Ramos (cell line): Measurements from ENCODE around the gene MLIP.
"Not testable (repeated sequence)": the region's sequence is repeated elsewhere in the genome, so short reads cannot be mapped to it uniquely, and the experiment has no call there.

Source experiments
- in situ Hi-C: fragments of 300-500 bp; cut with MboI; formaldehyde crosslinking; loops from one replicate; pipeline ENCODE4 v1.14.3; 2022; ENCODE audit warnings: low sequenced_read_pairs; ENCODE audit not compliant: unreplicated experiment

The MLIP gene

DNA sequence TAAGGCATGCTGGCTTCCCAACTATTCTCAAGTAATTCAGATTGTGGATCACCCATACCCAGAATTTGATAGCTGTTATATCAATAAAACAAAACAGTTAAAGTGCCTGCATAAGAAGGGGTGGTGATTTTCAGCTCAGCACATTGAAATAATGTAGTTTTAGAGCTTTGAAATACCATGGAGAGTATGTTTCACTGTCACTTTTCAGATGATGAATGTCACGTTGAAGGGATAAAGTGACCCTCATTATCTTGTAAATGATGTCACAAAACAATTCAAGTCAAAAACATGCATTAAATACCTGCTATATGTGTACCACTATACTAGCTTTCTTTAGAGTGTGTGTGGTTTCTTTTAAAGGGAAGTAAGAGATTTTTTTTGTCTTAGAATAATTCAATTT lies 27.6 kb downstream of the MLIP start:
- in situ Hi-C loops = no loop called here

DNA sequence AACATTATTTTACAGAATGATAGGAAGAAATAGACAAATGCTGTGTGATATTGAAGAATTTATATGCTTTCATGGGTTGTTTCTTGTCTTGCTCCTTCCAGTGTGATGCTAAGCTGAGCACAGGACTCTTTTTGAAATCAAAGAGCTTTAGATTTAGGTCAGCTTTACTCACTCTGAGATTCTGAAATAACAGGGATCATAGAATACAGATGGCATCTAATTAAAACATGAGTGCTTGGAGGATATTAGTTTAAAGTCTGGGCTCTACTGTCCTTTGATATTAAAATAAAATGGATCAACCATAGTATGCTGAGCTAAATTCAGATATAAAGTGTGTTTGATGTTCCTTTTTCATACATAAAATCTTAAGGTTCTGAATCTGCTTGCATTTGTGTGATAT lies 29.6 kb downstream of the MLIP start:
- in situ Hi-C loops = no loop called here

DNA sequence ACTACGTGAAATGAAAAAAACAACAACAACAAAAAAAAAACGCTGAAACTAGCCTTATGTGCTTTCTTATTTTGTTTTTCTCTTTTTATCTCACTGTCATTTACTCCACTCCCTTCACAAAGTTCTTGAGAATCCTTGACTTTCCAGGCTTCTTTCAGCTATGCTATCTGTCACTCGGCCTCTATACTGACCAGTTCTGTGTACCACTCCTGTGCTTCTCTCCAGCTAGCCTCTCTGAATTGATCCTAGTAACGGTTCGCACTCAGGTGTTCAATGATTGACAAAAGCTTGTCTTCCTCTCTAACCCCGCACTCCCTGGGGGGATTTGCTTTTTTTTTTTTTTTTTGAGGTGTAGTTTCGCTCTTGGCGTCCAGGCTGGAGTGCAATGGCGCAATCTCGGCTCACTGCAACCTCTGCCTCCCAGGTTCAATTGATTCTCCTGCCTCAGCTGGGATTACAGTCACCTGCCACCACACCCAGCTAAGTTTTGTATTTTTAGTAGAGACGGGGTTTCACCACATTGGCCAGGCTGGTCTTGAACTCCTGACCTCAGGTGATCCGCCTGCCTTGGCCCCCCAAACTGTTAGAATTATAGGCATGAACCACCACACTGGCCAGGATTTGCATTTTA lies 31.8 kb downstream of the MLIP start:
- in situ Hi-C loops = no loop called here

DNA sequence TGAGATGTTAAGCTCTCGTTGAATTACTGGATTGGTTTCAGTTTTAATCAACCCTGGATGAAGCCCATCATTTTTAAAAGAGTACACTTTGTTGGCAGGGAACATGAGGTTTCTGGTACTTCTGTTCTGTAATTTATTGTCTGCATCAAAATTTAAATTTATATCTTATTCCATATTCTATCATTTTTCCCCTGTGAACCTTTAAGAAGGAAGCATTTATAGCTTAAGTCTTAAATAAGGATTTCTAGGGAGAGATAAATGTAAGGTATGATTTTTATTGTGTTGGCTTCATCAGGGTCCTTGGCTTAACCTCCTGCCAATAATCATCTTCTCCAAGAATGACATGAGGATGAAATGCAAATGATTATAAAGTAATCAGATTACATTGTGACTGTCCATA lies 40.6 kb downstream of the MLIP start:
- in situ Hi-C loops = no loop called here

DNA sequence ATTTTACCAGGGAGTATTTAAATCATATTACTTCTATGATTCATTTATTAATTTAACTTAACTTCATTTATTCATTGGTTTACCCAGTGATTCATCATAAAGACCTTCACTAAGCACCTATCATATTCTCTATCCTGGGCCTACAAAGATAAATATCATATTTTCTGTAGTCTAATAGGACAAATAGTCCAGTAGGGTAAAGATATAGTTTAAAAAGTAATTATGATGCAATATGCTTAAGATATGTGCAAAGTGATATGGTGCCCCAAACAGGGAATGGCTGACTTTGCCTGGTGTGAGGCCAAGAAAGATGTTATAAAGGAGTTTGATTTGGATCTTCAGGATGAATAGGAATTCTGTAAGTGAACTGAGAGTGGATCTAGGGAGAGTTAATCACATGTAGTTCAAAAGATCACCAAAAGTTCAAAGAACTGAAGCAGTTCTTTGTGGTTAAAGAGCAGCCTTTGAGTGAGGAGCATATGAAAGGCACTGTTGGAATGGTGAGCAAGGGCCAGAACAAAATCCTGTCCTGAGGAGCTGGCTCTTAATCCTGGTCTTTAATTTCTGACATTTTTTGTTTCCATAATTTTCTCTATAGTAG lies 45.5 kb downstream of the MLIP start:
- in situ Hi-C loops = no loop called here

DNA sequence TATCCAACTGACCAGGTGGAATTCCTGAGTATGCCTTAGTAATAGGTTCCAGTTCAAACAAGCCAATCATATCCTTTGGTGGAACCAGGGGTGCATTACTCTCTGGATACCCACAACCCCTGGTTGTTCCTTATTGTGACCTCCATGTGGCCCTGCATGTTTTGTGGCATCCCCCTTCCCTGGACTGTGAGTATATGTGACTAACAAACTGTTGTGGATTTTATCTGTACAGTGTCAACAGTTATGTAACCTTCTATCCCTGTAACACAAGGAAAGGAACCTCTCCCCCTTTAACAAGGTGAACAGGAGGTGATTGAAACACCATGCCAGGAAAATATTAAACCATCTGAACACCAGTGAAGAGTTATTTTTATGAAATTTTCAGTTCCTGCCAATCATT lies 46.2 kb downstream of the MLIP start:
- in situ Hi-C loops = no loop called here

DNA sequence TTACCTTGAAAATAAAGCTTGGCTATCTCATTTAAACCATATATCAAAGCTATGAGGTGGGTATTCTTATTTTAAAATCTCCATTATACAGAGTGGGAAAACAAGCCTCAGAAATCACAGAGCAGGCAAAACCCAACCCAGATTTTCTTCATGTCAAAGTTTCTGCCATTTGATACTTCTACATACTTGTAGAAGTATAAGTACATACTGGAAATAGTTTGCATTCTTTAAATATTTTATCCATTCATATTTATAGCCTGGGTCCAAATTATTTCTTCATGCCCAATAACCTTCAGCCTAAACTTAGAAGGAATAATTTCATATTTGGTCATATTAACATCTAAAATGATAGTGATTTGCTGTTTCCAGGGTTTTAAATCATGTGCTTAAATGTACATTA lies 61.8 kb downstream of the MLIP start:
- in situ Hi-C loops = no loop called here

DNA sequence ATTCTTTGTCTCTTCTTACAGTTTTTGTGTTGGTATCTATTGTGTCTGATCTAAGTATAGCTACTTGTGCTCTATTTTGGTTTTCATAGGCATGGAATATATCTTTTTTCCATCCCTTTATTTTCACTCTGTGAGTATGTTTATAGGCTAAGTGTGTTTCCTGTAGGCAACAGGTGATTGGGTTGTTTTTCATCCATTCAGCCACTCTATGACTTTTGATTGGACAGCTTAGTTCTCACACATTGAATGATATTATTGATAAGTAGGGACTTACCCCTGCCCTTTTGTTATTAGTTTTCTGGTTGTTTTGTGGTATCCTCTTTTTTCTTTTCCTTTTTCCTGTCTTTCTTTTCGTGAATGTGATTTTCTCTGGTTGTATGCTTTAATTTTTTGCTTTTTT lies 67.9 kb downstream of the MLIP start:
- in situ Hi-C loops = no loop called here

DNA sequence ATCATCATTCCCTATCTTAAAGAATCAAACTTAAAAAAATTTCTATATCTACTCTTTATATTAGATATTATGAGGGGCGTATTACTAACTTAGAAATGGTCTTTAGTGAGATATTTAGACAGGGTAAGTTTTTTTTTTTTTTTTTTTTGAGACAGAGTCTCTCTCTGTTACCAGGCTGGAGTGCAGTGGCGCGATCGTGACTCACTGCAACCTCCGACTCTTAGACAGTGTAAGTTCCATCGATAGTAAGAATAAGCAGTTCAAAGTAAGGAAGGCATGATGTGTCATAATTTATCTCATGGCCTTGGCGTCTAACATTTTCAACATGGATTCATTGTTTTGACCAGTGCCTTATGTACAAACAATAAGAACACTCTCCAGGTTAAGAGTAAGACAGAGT lies 72.4 kb downstream of the MLIP start:
- in situ Hi-C loops = no loop called here

DNA sequence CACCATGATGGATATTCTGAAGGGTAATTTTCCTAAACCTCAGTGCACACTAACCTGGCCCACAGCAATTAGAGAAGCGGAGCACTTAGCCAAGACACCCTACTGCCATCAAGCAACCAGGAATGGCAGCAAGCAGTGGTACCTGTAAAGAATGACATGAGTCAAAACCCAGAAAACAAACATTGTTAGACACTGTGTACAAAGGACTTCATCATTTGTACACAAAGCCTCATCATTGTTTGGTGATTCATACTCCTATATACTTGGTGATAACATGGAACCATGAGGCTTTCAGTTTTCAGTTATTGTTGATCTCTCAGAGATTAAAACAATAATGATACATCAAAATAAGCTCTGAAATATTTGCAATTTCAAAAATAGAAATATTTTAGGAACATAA lies 74.6 kb downstream of the MLIP start:
- in situ Hi-C loops = no loop called here

DNA sequence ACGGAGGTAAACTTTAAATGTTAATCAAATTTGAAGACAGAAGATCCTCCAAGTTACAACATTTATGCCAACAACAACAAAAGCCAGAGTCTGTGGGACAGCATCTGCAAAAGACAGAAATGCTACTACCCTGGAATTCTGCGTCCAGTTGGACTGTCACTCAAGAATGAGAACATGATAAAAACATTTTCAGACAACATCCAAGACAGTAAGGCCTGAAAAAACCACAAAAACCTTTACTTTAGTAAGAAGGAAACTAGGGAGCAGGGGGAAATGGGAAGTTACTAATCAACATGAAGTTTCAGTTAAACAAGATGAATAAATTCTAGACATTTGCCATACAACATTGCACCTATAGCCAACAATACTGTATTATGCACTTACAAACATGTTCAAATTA lies 77.6 kb downstream of the MLIP start:
- in situ Hi-C loops = no loop called here

DNA sequence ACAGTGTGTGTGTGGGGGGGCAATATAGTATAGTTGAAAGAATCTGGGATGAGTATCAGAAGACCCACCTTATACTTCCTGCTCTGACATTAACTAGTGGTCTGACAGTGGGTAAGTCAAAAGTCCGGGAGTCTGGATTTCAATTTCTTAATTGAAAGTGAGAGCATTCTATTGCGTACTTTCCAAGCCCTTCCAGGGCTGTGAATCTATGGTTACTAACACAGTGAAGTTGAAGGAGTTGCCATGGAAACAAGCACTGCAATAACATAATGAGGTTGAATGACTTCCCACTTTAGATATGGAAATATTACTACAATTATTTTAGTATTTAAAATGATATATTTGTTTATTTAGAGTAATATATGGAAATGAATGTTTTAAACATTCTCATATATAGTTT lies 80.2 kb downstream of the MLIP start:
- in situ Hi-C loops = no loop called here

DNA sequence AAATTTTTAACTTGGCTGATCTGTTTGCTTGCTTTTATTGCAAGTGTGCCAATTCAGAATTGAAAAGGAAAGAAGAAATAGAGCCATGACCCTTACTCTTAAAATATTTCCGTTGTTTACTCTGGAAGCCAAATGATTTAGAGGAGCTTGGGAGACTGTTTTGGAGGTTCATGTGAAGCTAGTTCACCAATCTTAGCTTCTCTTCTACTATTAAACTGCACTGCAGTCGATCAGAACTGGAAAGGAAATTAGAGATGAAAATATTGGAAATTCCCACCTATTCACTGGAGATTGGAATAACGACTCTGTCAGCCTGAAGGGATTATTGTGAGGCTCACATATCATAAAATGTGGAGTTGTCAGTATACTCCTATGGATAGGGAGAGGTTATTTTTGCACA lies 81.8 kb downstream of the MLIP start:
- in situ Hi-C loops = no loop called here

DNA sequence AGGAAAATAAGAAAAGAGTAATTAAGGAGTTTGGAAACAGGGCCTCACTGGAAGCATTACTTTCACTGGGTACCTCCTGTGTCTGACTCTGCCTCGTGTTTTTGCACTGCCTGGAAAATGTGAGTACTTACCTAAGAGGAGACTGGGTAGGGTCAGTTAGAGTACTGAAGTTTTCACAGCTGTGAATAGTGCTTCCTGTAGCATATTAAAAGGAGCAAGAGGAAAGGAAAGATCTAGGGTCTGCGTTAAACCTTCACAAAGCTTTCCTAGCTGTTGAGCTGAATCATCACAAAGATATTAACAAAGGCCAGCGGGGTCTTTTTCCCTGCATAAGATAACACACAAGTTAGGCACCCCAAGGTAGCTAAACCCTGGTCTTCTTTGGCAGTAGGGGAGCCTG lies 82.3 kb downstream of the MLIP start:
- in situ Hi-C loops = no loop called here

DNA sequence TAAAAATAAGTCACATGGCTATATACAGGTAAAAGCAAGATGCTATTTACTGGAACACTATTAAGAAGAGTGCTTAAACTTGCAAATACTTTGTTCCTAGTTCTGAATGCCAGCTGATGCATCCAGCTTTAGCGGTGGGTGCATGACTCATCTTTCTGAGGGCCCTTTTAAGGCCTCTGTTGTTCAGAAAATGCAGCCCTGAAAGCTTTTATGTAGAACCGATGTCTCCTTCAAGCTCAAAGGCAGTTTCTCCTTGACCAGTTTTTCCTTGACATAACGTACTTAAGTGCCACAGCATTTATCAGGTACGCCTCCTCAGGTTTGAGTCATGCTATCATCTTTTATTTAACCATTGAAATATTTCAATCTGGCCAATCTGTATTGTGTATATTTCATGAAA lies 82.8 kb downstream of the MLIP start:
- in situ Hi-C loops = no loop called here

DNA sequence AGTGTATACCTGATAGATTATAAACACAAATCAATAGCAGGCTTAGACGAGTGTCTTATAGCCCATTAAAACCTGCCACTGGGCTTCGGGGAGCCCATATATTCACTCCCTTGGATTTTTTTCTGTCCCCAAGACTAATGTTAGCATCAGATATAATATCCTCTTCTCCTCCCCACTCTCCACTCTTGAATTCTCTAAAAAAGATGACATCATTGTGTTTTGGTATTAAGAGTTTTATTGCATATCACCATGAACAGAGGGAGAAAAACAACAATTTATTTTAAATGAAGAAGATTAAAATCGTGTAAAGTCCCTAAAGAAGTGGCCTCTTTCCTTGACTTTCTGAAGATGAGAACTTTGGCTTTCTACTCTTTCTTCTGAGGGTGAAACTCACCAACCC lies 84.4 kb downstream of the MLIP start:
- in situ Hi-C loops = no loop called here

DNA sequence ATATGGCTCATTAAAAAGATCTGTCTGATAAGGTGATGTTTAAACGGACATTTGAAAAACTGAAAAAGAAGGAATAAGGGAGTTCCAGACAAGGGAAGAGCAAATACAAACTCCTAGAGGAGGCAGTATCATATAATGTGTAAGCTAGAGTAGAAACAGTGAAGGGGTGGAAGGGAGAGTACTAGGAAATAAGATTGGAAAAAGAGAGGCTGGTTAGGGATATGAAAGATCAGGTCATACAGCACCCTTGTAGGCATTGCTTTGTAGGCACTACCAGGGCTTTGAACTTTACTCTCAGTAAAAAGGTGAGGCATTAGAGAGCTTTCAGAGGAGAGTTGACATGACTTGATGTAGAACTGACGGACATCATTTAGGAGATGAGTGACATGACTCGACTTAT lies 85.7 kb downstream of the MLIP start:
- in situ Hi-C loops = no loop called here

DNA sequence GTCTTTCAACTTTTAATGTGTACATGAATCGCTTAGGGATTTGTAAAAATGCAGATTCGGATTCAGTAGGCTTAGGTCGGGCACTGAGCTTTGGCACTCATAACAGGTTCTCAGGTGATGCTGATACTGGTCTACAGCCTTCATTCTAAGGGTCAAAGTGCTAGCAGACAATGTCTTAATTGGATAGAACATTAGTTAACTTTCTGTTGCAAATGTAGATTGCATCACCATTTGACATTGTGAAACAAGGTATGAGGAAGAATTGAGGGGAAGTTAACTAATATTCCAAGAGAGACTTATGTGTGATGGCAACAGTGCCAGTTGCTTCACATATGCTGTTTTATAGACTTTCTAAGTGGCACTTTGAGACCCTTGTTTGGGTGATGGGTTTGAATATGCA lies 86.9 kb downstream of the MLIP start:
- in situ Hi-C loops = no loop called here

DNA sequence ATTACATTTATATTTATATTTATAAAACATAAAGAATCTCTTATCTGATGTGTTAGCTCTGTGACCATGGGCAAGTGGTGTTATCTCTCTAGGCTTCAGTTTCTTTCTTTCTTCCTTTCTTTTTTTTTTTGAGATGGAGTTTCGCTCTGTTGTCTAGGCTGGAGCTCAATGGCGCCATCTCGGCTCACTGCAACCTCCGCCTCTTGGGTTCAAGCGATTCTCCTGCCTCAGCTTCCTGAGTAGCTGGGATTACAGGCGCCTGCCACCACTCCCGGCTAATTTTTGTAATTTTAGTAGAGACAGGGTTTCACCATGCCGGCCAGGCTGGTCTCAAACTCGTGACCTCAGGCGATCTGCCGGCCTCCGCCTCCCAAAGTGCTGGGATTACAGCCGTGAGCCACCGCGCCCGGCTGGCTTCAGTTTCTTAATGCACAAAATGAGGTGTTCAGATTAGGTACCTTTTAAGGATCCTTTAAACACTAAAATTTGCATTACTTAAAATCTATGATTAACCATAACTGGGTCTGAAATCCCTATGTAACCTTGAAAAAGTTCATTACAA lies 92.3 kb downstream of the MLIP start:
- in situ Hi-C loops = not testable (repeated sequence)

DNA sequence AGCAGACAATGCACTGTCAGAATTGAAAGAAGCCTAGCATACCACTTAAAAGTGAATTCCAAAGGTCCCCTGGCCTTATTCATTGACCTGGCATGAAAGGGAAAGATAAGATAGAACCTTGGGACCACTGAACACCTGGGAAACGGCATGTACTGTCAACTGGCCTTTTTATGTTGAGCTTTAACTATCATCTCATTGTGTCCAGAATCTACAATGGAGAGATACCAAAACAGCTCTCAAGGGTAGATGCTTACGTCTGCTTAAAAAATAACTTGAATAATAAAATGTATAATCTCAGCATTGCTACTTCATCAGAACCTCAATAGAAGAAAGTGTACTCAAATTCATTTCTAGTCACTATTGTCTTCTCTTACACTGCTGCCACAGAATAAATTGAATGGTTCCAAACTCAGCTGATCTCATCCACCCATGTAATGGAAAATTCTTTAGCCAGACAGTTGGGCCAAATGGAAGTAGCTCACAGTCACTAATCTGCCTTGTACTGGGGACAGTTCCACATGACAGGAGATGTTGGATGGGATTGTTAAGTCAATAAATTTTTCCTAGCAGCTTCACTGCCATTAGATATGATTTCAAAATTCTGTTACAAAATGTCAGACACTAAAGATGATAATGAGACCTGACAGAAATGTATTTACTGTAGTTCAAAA lies 93.8 kb downstream of the MLIP start:
- in situ Hi-C loops = no loop called here

DNA sequence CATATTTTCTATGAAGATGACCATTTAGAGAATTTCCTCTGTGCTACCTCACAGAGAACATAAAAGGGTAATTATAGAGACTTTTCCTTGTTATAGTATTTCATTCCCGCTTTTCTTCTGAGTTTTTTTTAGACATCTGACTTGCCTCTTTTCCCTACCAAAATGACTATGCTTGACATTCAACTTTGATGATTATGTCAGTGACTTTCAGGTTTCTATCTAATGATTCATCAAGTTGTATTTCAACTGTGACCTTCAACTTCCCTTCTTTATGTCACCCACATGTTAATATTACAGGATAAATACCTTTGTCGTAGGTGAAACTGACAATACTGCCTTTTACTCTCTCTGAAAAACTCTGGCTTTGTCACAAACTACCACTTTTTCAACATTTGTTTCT lies 95.3 kb downstream of the MLIP start:
- in situ Hi-C loops = no loop called here

DNA sequence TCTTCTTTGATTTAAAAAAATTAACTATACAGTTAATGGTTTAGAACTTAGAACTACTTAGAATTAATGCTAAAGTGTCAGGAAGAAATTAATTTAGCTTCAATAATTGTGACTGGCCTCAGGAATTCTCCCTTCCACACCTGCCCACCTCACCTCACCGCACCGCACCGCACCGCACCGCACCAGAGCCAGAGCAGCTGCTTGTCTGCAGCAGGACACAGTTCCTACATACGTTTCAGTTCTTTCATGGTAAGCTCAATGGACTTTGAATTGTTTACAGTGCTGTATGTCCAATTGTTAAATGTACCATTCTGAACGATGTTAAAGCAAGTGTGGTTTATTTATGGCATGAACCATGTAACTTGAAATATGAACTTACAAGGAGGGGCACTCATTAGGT lies 98.7 kb downstream of the MLIP start:
- in situ Hi-C loops = not testable (repeated sequence)
